H1 (cell line): ENCODE results near the gene LRRC40.
"Not testable (repeated sequence)": the region's sequence is repeated elsewhere in the genome, so short reads cannot be mapped to it uniquely, and the experiment has no call there.

Source experiments
- BACH1 ChIP-seq: IDR thresholded peaks from 2 replicates; pipeline ENCODE4 v1.6.1; 2012; ENCODE audit warnings: low read length, improper control_type of control experiment
- KDM5A ChIP-seq: fragments of 200-600 bp; IDR thresholded peaks from 2 replicates; pipeline ENCODE4 v1.7.1; 2012; ENCODE audit warnings: mild to moderate bottlenecking, low read length, inconsistent platforms, mixed read lengths
- RAD21 ChIP-seq, 2 experiments: IDR thresholded peaks in 1 of 2; conservative IDR thresholded peaks in 1 of 2; 2 replicates each; pipeline ENCODE4 v1.6.1; 2011; ENCODE audit warnings: low read depth in 2 of 2, low read length in 2 of 2, improper control_type of control experiment in 1 of 2, inconsistent platforms in 1 of 2, mild to moderate bottlenecking in 1 of 2, moderate library complexity in 1 of 2
- RNF2 ChIP-seq: fragments of 200-900, 300-1000 bp; sonication (generic); IDR thresholded peaks from 2 replicates; pipeline ENCODE4 v1.7.1; 2016; ENCODE audit warnings: borderline replicate concordance, low read depth, mild to moderate bottlenecking, antibody characterized with exemption, low read length; ENCODE audit not compliant: poor library complexity, severe bottlenecking; ENCODE audit errors: missing control alignments
- RXRA ChIP-seq: IDR thresholded peaks from 2 replicates; pipeline ENCODE4 v1.6.1; 2011; ENCODE audit warnings: low read depth, mild to moderate bottlenecking, low read length, moderate library complexity; ENCODE audit not compliant: insufficient read depth
- TF ChIP-seq, protein P1 (sequence below): fragments of 300-600 bp; sonication (generic); IDR thresholded peaks from 2 replicates; pipeline ENCODE4 v1.7.1; 2012; ENCODE audit warnings: low read length, moderate library complexity, mild to moderate bottlenecking, inconsistent platforms; ENCODE audit not compliant: insufficient replicate concordance
- TF ChIP-seq, protein P2 (sequence below), 3 experiments: IDR thresholded peaks; 1 replicate in 2 of 3; 2 replicates in 1 of 3; pipeline versions ENCODE4 v1.5.1 to v1.6.1; 2011; ENCODE audit warnings: low read length in 3 of 3, mild to moderate bottlenecking in 3 of 3, inconsistent platforms in 2 of 3, low read depth in 1 of 3, moderate library complexity in 1 of 3; ENCODE audit not compliant: insufficient read depth in 1 of 3; ENCODE audit errors: control extremely low read depth in 1 of 3

DNA sequence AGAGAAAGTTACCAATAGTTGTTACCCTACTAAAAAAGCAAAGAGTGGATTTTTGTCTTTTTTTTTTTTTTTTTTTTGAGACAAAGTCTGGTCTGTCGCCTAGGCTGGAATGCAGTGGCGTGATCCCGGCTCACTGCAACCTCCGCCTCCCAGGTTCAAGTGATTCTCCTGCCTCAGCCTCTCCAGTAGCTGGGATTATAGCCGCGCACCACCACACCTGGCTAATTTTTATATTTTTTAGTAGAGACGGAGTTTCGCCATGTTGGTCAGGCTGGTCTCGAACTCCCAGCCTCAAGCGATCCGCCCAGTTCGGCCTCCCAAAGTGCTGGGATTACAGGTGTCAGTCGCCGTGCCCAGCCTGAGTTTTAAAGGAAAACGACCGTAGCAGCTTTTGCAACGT, 1.5 kb upstream of the LRRC40 start:
- TF ChIP-seq BACH1; RAD21 (IDR thresholded peaks at IDR 0.05 in 1 of 2, conservative IDR thresholded peaks at IDR 0.05 in 1 of 2; ENCODE audit: low read depth in 2 of 2, low read length in 2 of 2); RXRA; RNF2; KDM5A: not testable (repeated sequence)
- TF ChIP-seq, protein P1, sequence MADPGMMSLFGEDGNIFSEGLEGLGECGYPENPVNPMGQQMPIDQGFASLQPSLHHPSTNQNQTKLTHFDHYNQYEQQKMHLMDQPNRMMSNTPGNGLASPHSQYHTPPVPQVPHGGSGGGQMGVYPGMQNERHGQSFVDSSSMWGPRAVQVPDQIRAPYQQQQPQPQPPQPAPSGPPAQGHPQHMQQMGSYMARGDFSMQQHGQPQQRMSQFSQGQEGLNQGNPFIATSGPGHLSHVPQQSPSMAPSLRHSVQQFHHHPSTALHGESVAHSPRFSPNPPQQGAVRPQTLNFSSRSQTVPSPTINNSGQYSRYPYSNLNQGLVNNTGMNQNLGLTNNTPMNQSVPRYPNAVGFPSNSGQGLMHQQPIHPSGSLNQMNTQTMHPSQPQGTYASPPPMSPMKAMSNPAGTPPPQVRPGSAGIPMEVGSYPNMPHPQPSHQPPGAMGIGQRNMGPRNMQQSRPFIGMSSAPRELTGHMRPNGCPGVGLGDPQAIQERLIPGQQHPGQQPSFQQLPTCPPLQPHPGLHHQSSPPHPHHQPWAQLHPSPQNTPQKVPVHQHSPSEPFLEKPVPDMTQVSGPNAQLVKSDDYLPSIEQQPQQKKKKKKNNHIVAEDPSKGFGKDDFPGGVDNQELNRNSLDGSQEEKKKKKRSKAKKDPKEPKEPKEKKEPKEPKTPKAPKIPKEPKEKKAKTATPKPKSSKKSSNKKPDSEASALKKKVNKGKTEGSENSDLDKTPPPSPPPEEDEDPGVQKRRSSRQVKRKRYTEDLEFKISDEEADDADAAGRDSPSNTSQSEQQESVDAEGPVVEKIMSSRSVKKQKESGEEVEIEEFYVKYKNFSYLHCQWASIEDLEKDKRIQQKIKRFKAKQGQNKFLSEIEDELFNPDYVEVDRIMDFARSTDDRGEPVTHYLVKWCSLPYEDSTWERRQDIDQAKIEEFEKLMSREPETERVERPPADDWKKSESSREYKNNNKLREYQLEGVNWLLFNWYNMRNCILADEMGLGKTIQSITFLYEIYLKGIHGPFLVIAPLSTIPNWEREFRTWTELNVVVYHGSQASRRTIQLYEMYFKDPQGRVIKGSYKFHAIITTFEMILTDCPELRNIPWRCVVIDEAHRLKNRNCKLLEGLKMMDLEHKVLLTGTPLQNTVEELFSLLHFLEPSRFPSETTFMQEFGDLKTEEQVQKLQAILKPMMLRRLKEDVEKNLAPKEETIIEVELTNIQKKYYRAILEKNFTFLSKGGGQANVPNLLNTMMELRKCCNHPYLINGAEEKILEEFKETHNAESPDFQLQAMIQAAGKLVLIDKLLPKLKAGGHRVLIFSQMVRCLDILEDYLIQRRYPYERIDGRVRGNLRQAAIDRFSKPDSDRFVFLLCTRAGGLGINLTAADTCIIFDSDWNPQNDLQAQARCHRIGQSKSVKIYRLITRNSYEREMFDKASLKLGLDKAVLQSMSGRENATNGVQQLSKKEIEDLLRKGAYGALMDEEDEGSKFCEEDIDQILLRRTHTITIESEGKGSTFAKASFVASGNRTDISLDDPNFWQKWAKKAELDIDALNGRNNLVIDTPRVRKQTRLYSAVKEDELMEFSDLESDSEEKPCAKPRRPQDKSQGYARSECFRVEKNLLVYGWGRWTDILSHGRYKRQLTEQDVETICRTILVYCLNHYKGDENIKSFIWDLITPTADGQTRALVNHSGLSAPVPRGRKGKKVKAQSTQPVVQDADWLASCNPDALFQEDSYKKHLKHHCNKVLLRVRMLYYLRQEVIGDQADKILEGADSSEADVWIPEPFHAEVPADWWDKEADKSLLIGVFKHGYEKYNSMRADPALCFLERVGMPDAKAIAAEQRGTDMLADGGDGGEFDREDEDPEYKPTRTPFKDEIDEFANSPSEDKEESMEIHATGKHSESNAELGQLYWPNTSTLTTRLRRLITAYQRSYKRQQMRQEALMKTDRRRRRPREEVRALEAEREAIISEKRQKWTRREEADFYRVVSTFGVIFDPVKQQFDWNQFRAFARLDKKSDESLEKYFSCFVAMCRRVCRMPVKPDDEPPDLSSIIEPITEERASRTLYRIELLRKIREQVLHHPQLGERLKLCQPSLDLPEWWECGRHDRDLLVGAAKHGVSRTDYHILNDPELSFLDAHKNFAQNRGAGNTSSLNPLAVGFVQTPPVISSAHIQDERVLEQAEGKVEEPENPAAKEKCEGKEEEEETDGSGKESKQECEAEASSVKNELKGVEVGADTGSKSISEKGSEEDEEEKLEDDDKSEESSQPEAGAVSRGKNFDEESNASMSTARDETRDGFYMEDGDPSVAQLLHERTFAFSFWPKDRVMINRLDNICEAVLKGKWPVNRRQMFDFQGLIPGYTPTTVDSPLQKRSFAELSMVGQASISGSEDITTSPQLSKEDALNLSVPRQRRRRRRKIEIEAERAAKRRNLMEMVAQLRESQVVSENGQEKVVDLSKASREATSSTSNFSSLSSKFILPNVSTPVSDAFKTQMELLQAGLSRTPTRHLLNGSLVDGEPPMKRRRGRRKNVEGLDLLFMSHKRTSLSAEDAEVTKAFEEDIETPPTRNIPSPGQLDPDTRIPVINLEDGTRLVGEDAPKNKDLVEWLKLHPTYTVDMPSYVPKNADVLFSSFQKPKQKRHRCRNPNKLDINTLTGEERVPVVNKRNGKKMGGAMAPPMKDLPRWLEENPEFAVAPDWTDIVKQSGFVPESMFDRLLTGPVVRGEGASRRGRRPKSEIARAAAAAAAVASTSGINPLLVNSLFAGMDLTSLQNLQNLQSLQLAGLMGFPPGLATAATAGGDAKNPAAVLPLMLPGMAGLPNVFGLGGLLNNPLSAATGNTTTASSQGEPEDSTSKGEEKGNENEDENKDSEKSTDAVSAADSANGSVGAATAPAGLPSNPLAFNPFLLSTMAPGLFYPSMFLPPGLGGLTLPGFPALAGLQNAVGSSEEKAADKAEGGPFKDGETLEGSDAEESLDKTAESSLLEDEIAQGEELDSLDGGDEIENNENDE, result not testable (repeated sequence)
- TF ChIP-seq, protein P2, sequence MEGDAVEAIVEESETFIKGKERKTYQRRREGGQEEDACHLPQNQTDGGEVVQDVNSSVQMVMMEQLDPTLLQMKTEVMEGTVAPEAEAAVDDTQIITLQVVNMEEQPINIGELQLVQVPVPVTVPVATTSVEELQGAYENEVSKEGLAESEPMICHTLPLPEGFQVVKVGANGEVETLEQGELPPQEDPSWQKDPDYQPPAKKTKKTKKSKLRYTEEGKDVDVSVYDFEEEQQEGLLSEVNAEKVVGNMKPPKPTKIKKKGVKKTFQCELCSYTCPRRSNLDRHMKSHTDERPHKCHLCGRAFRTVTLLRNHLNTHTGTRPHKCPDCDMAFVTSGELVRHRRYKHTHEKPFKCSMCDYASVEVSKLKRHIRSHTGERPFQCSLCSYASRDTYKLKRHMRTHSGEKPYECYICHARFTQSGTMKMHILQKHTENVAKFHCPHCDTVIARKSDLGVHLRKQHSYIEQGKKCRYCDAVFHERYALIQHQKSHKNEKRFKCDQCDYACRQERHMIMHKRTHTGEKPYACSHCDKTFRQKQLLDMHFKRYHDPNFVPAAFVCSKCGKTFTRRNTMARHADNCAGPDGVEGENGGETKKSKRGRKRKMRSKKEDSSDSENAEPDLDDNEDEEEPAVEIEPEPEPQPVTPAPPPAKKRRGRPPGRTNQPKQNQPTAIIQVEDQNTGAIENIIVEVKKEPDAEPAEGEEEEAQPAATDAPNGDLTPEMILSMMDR (IDR thresholded peaks at IDR 0.05; ENCODE audit: control extremely low read depth in 1 of 3, insufficient read depth in 1 of 3, low read depth in 1 of 3, low read length in 3 of 3), result not testable (repeated sequence)
